AG04449 (cell line): ENCODE data around the gene PTCD2.

Source experiments
- CTCF ChIA-PET: fragments of 350-600 bp; formaldehyde crosslinking; extraction: SDS; loops from one replicate; lab custom pipeline; 2021; ENCODE audit warnings: antibody characterized with exemption; lab: Yijun Ruan, JAX
- POLR2A ChIA-PET: fragments of 400-600, 350-600 bp; formaldehyde crosslinking; extraction: SDS; loops from one replicate; lab custom pipeline; 2020; ENCODE audit warnings: antibody characterized with exemption, inconsistent platforms; lab: Yijun Ruan, JAX
- DNase-seq: peaks from one replicate; pipeline ENCODE4 v3.0.0-alpha.2; 2010; ENCODE audit warnings: low read depth, low spot score
- H3K4me3 ChIP-seq: 2 replicates; pipeline ENCODE4 v1.5.1; 2011; ENCODE audit warnings: low read depth, mild to moderate bottlenecking, control low read depth, low read length
- TF ChIP-seq, protein P1 (sequence below): IDR thresholded peaks from one replicate; pipeline ENCODE4 v1.5.1; 2011; ENCODE audit warnings: mild to moderate bottlenecking, moderate library complexity, low read length, control low read depth, inconsistent platforms; ENCODE audit not compliant: insufficient read depth; ENCODE audit errors: missing control alignments

PTCD2 gene

DNA sequence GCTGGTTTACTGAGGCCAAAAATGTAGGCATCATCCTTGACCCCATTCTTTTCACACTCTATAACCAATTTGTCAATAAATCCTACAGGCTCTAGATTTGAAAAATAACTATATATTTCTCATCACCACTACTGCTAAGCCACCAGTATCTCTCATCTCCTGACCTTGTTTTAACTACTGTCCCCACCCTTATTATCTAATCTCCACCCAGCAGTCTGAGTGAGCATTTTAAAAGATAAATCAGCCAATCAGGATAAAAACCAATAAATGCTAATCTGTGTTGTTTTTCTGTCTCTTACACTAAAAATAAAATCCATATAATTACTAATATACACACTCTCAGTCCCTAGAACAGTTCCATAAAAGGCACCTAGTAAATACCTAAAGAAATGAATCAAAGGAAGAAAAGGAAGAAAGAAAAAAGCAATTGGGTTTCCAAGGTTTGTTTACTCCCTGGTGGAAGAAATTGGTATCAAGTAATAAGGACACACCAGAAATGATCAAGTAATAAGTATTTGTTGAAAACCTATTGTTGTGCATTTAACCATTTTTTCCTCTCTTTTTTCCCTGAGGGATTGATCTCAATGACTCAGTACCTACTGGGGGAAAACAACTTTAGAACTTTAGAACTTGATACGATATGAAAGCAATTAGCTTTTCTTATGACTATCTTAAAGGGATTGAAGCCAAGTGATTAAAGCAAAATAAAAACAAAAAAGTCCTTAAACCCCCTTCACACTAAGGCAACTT, 19.4 kb upstream of the PTCD2 start:
- no peak for DNase-seq
- ChIA-PET CTCF (no interaction called here), POLR2A (no interaction called here)
- TF ChIP-seq, protein P1, sequence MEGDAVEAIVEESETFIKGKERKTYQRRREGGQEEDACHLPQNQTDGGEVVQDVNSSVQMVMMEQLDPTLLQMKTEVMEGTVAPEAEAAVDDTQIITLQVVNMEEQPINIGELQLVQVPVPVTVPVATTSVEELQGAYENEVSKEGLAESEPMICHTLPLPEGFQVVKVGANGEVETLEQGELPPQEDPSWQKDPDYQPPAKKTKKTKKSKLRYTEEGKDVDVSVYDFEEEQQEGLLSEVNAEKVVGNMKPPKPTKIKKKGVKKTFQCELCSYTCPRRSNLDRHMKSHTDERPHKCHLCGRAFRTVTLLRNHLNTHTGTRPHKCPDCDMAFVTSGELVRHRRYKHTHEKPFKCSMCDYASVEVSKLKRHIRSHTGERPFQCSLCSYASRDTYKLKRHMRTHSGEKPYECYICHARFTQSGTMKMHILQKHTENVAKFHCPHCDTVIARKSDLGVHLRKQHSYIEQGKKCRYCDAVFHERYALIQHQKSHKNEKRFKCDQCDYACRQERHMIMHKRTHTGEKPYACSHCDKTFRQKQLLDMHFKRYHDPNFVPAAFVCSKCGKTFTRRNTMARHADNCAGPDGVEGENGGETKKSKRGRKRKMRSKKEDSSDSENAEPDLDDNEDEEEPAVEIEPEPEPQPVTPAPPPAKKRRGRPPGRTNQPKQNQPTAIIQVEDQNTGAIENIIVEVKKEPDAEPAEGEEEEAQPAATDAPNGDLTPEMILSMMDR = no peak
- no peak overlapping the region for H3K4me3 ChIP-seq

DNA sequence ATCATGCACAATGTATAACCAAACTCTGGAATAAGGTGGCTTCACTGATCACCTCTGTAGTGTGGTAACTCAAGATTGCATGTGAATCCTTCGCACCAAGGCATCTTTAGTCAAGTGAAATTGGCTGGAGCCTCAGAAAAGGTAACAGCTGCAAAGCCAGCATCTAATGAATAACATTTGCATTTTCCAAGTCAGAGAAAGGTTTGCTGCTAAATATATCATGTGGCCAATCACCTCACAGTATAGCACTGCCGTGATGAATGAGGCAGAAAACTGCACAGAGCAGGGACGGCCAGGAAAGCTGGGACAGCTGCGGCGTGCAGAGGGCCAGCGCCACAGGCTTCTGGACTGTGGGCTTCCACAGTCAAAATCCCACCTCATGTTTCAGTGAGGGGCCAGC, 18.6 kb upstream of the PTCD2 start:
- CTCF ChIA-PET = interaction anchor here (1.3 kb wide), 1 partner anchor 30 kb away, joined by 3 read pairs; no protein-coding TSS in a partner anchor
- DNase-seq = no peak
- H3K4me3 ChIP-seq = no peak overlapping the region
- POLR2A ChIA-PET = no interaction called here
- TF ChIP-seq, protein P1 = no peak

DNA sequence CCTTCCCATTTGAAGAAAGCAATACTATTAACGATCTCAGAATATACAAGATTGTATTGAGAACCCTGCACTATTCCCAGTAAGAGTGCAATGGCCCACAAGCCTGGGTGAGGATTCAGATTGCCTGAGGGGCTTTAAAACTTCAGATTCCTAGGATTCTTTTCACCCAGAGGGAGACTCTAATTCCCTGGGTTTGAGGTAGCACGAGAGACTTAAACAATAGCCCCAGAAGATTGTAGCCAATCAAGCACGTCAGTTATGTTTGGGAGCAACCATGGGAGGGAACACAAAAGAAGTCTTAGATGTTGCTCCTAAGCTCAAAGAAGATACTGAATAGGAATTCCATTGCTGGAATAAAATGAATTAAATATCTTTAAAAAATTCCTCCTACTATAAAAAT, 18.0 kb upstream of the PTCD2 start:
- no peak overlapping the region for H3K4me3 ChIP-seq
- TF ChIP-seq, protein P1 = no peak
- POLR2A ChIA-PET = no interaction called here
- no peak for DNase-seq
- CTCF ChIA-PET = interaction anchor here (1.2 to 1.3 kb wide), 3 partner anchors 13 to 33 kb away, joined by 3 to 6 read pairs (median 5); no protein-coding TSS in a partner anchor

DNA sequence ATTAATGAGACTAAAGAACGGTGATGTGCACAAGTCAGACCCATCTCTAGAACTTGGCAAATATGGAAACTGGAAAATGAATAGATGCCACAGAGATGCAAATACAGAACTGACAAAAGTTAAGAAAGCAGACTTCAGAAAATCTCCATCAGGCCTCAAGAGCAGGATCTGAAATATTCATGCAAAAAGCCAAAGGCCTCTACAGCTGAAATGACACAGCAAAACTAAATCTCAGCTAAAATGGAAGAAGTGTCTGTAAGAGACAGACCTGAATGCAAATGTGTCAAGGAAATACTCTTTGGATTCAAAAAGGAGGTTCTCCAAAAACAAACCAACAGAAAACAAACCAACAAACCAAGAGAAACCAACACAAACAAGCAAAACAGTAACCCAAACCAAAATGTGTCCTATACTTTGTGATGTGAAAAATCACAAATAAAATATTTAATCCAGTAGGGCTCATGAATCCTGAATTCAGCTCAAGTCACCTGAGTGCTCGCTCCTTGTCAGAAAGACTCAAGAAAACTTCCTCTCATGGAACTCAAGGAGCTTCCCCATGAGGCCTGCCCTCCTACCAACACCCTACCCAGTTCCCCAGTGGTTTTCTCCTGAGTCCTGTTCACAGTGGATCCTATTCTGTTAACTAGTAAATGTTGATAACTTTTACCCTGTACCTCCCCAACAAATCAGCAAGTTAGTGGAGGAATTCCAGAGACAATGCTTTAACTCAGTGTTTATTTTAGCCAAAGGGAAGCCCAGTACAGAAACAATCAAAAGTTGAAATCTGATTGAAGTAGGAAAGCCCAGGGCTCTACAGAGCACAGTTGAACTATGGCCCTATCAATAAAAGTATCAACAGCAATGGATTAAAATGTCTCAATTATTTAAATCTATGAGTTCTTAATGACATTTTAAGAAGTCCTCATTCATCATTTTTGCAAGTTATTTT, 14.7 kb upstream of the PTCD2 start:
- TF ChIP-seq, protein P1 = no peak
- H3K4me3 ChIP-seq = no peak overlapping the region
- ChIA-PET CTCF (interaction anchor here (0.7 to 4.0 kb wide), 4 partner anchors 23 to 705 kb away, joined by 3 to 25 read pairs (median 4); no protein-coding TSS in a partner anchor), POLR2A (no interaction called here)
- DNase-seq = no peak

DNA sequence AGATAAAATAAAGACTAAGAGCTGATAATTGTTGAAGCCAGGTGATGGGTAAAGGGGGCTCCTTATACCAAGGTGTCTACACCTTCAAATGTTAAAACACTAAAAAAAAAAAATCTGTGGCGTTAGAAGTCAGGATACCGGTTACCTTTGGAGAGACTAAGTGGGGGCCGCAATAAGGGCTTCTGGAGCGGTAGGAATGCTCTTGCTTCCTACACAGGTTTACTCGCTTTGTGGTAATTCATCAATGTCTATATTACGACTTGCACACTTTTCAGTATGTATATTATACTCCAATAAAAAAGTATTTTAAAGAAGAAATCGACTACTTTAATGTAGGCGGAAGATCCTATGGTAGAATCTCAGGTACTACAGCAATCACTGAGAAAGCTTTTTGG, 12.6 kb upstream of the PTCD2 start:
- no peak for DNase-seq
- peak overlapping the region; percentile 80 for H3K4me3 ChIP-seq
- ChIA-PET POLR2A (interaction anchor here (0.7 to 1.8 kb wide), 6 partner anchors 8 to 477 kb away, joined by 3 to 13 read pairs (median 3); partner anchors contain the start of genes MRPS27 and PTCD2), CTCF (interaction anchor here (0.7 to 4.0 kb wide), 21 partner anchors 10 to 532 kb away, joined by 3 to 25 read pairs (median 7); no protein-coding TSS in a partner anchor)
- TF ChIP-seq, protein P1 = no peak
